ENCODE measurements around the gene SPON1.
A peak's percentile ranks its signal among the peaks of the same experiment; 100 is the strongest.

SPON1 gene

GRCh38 chr11:13962562-13963168, at the start of gene SPON1:
Gene SPON1 (plus strand): TSS chr11:13962723. CDS start chr11:13962905, 182 bp downstream.
- peak; percentile 89 for TF ChIP-seq L3MBTL2 (conservative IDR thresholded peaks at IDR 0.05)
- TF ChIP-seq FOXK2 (IDR thresholded peaks at IDR 0.05) = no peak
- TF ChIP-seq ELF4 (IDR thresholded peaks at IDR 0.05) = no peak
- no peak for TF ChIP-seq LEF1 (IDR thresholded peaks at IDR 0.05; ENCODE audit: borderline replicate concordance)
- TF ChIP-seq PKNOX1 (IDR thresholded peaks at IDR 0.05) = no peak
- no peak for TF ChIP-seq FOXA1 (IDR thresholded peaks at IDR 0.05)
- CTCF ChIA-PET = interaction anchor here (1.1 kb wide), 1 partner anchor 287 kb away, joined by 3 read pairs; no protein-coding TSS in a partner anchor
- peak; percentile 62 for DNase-seq (ENCODE audit: extremely low spot score)
- POLR2A ChIA-PET = interaction anchor here (1.0 to 1.5 kb wide), 3 partner anchors 8 to 11 kb away, joined by 3 to 7 read pairs (median 5); no protein-coding TSS in a partner anchor

GRCh38 chr11:13917264-13917663, 45.3 kb upstream of the SPON1 start:
- ChIA-PET POLR2A (no interaction called here), CTCF (no interaction called here)
- TF ChIP-seq ELF4 (IDR thresholded peaks at IDR 0.05) = no peak
- DNase-seq (ENCODE audit: extremely low spot score) = no peak

GRCh38 chr11:13917904-13918303, 44.6 kb upstream of the SPON1 start:
- no peak for DNase-seq (ENCODE audit: extremely low spot score)
- POLR2A ChIA-PET = no interaction called here
- CTCF ChIA-PET = no interaction called here
- TF ChIP-seq L3MBTL2 (conservative IDR thresholded peaks at IDR 0.05) = no peak
- TF ChIP-seq BHLHE40 (IDR thresholded peaks at IDR 0.05; ENCODE audit: borderline replicate concordance) = no peak
- no peak for TF ChIP-seq TARDBP (IDR thresholded peaks at IDR 0.05)
- no peak for TF ChIP-seq ELF4 (IDR thresholded peaks at IDR 0.05)
- no peak for TF ChIP-seq SP1 (IDR thresholded peaks at IDR 0.05)
- TF ChIP-seq PKNOX1 (IDR thresholded peaks at IDR 0.05) = no peak
- no peak for TF ChIP-seq ZNF384 (IDR thresholded peaks at IDR 0.05)
- TF ChIP-seq FOXK2 (IDR thresholded peaks at IDR 0.05) = no peak

GRCh38 chr11:13920756-13921155, 41.8 kb upstream of the SPON1 start:
- ChIA-PET CTCF (no interaction called here), POLR2A (no interaction called here)
- DNase-seq (ENCODE audit: extremely low spot score) = no peak
- TF ChIP-seq FOXM1 (IDR thresholded peaks at IDR 0.05; ENCODE audit: borderline replicate concordance) (no peak), PKNOX1 (IDR thresholded peaks at IDR 0.05) (no peak), TARDBP (IDR thresholded peaks at IDR 0.05) (no peak)

- POLR2A ChIA-PET = no interaction called here
- TF ChIP-seq SUZ12 (IDR thresholded peaks at IDR 0.05) (no peak), ELF4 (IDR thresholded peaks at IDR 0.05) (no peak), FOXA1 (IDR thresholded peaks at IDR 0.05) (no peak), FOXM1 (IDR thresholded peaks at IDR 0.05; ENCODE audit: borderline replicate concordance) (no peak), LEF1 (IDR thresholded peaks at IDR 0.05; ENCODE audit: borderline replicate concordance) (no peak), FOXK2 (IDR thresholded peaks at IDR 0.05) (no peak), ARNT (IDR thresholded peaks at IDR 0.05) (no peak), NFRKB (IDR thresholded peaks at IDR 0.05) (no peak), HDGF (IDR thresholded peaks at IDR 0.05; ENCODE audit: borderline replicate concordance) (no peak), BHLHE40 (IDR thresholded peaks at IDR 0.05; ENCODE audit: borderline replicate concordance) (no peak), L3MBTL2 (conservative IDR thresholded peaks at IDR 0.05) (no peak)
- DNase-seq (ENCODE audit: extremely low spot score) = no peak
- CTCF ChIA-PET = interaction anchor here (0.6 kb wide), 1 partner anchor 105 kb away, joined by 5 read pairs; no protein-coding TSS in a partner anchor
Measured at GRCh38 chr11:13921545-13921944, 41.0 kb upstream of the SPON1 start.

- no peak for DNase-seq (ENCODE audit: extremely low spot score)
- ChIA-PET POLR2A (no interaction called here), CTCF (no interaction called here)
- no peak for TF ChIP-seq PKNOX1 (IDR thresholded peaks at IDR 0.05)
- TF ChIP-seq LEF1 (IDR thresholded peaks at IDR 0.05; ENCODE audit: borderline replicate concordance) = no peak
- TF ChIP-seq BHLHE40 (IDR thresholded peaks at IDR 0.05; ENCODE audit: borderline replicate concordance) = no peak
- no peak for TF ChIP-seq TARDBP (IDR thresholded peaks at IDR 0.05)
- TF ChIP-seq FOXM1 (IDR thresholded peaks at IDR 0.05; ENCODE audit: borderline replicate concordance) = no peak
- TF ChIP-seq L3MBTL2 (conservative IDR thresholded peaks at IDR 0.05) = no peak
- no peak for TF ChIP-seq ZNF384 (IDR thresholded peaks at IDR 0.05)
- no peak for TF ChIP-seq ELF4 (IDR thresholded peaks at IDR 0.05)
- TF ChIP-seq SUZ12 (IDR thresholded peaks at IDR 0.05) = no peak
- TF ChIP-seq SP1 (IDR thresholded peaks at IDR 0.05) = no peak
- no peak for TF ChIP-seq FOXK2 (IDR thresholded peaks at IDR 0.05)
- no peak for TF ChIP-seq HDGF (IDR thresholded peaks at IDR 0.05; ENCODE audit: borderline replicate concordance)
- no peak for TF ChIP-seq FOXA1 (IDR thresholded peaks at IDR 0.05)
- TF ChIP-seq CTBP1 (IDR thresholded peaks at IDR 0.05; ENCODE audit: borderline replicate concordance) = no peak
- no peak for TF ChIP-seq ARNT (IDR thresholded peaks at IDR 0.05)
- no peak for TF ChIP-seq NFRKB (IDR thresholded peaks at IDR 0.05)
Measured at GRCh38 chr11:13923182-13923581, 39.3 kb upstream of the SPON1 start.
